HepG2 (cell line): ENCODE results near the gene PARVB. TPM values are rescaled to one million over a fixed set of nuclear protein-coding genes. Genes with fewer than 3 reads are reported as not detected.

Experiments
- ATF3 ChIP-seq: sonication (generic); formaldehyde crosslinking; IDR thresholded peaks from 2 replicates; pipeline ENCODE4 v1.4.0; 2020; ENCODE audit warnings: missing genetic modification reagents
- CENPBD1 ChIP-seq: sonication (generic); formaldehyde crosslinking; IDR thresholded peaks from 2 replicates; pipeline ENCODE4 v1.8.0; 2022; ENCODE audit warnings: missing genetic modification reagents, low read depth, mild to moderate bottlenecking, borderline replicate concordance
- EP300 ChIP-seq, 3 experiments: sonication (generic) in 1 of 3; formaldehyde crosslinking in 1 of 3; IDR thresholded peaks; 2 replicates each; pipeline versions ENCODE4 v1.5.1 to v1.6.1; 2011 to 2020; ENCODE audit warnings: low read depth in 2 of 3, low read length in 2 of 3, borderline replicate concordance in 1 of 3, improper control_type of control experiment in 1 of 3, mild to moderate bottlenecking in 1 of 3, missing genetic modification reagents in 1 of 3, moderate library complexity in 1 of 3
- FIP1L1 ChIP-seq: fragments of 200-400 bp; formaldehyde crosslinking; IDR thresholded peaks from 2 replicates; pipeline ENCODE4 v1.6.1; 2018; ENCODE audit warnings: low read depth, mild to moderate bottlenecking, low read length, moderate library complexity, borderline replicate concordance; ENCODE audit not compliant: insufficient read depth
- GATAD1 ChIP-seq: IDR thresholded peaks from 2 replicates; pipeline ENCODE4 v1.6.1; 2016; ENCODE audit warnings: missing genetic modification reagents, missing compliant biosample characterization
- PLSCR1 ChIP-seq: sonication (generic); formaldehyde crosslinking; IDR thresholded peaks from 2 replicates; pipeline ENCODE4 v1.5.0; 2020; ENCODE audit warnings: missing genetic modification reagents, mild to moderate bottlenecking, borderline replicate concordance
- POLR2AphosphoS5 ChIP-seq: IDR thresholded peaks from 2 replicates; pipeline ENCODE4 v1.6.1; 2012; ENCODE audit warnings: low read depth, low read length
- RFXANK ChIP-seq: IDR thresholded peaks from 2 replicates; pipeline ENCODE4 v1.6.1; 2016
- SP4 ChIP-seq: sonication (generic); formaldehyde crosslinking; IDR thresholded peaks from 2 replicates; pipeline ENCODE4 v1.8.1; 2023; ENCODE audit warnings: mild to moderate bottlenecking, missing genetic modification reagents
- ZNF609 ChIP-seq: sonication (generic); formaldehyde crosslinking; IDR thresholded peaks from 2 replicates; pipeline ENCODE4 v1.4.0; 2020; ENCODE audit warnings: mild to moderate bottlenecking, missing genetic modification reagents, borderline replicate concordance
- polyA plus RNA-seq, 8 experiments: library from polyadenylated mRNA; depleted of rRNA in 3 of 8; stranded (reverse) in 7 of 8; unstranded in 1 of 8; fragments of >200 nt; fragmentation: Illumina TruSeq in 4 of 8; extraction: Trizol in 4 of 8; gene quantifications; 2 replicates each; pipeline versions ENCODE4 v1.2.1 to v1.2.3, GENCODE V29; 2011 to 2016; ENCODE audit warnings: low read depth in 4 of 8, missing spikeins in 1 of 8, mixed read lengths in 1 of 8; ENCODE audit not compliant: insufficient read depth in 1 of 8
- total RNA-seq, 5 experiments: library from RNA; depleted of rRNA; stranded (reverse); fragments of >200 nt; fragmentation: Illumina TruSeq; extraction: Trizol; gene quantifications; 2 replicates each; pipeline ENCODE4 v1.2.3, GENCODE V29; 2016; ENCODE audit warnings: low read depth in 1 of 5

PARVB gene
- total and polyA plus RNA-seq, 2 of the 13 experiments (the other 11 are each of a cell fraction or from before 2014, with no cell fraction given): 0.11 to 0.15 TPM

GRCh38 chr22:44166498-44167276 lies 142.6 kb downstream of the PARVB start (continued):
- TF ChIP-seq FIP1L1: no peak
- no peak for TF ChIP-seq EP300 (IDR thresholded peaks at IDR 0.05; ENCODE audit: low read depth in 2 of 2, low read length in 2 of 2)
- no peak for TF ChIP-seq EP300 (CRISPR knock-in tag; IDR thresholded peaks at IDR 0.05; ENCODE audit: borderline replicate concordance)
- TF ChIP-seq RFXANK (CRISPR knock-in tag): no peak
- no peak for TF ChIP-seq ATF3
- TF ChIP-seq SP4 (CRISPR knock-in tag): no peak
- no peak for TF ChIP-seq PLSCR1
- no peak for TF ChIP-seq GATAD1 (CRISPR knock-in tag)
- TF ChIP-seq POLR2AphosphoS5: no peak
- TF ChIP-seq CENPBD1 (CRISPR knock-in tag): no peak
- TF ChIP-seq ZNF609 (CRISPR knock-in tag): no peak
- TF ChIP-seq, all 625 proteins: peak for 0
